ENCODE measurements around the gene TNFRSF12A.

DNA sequence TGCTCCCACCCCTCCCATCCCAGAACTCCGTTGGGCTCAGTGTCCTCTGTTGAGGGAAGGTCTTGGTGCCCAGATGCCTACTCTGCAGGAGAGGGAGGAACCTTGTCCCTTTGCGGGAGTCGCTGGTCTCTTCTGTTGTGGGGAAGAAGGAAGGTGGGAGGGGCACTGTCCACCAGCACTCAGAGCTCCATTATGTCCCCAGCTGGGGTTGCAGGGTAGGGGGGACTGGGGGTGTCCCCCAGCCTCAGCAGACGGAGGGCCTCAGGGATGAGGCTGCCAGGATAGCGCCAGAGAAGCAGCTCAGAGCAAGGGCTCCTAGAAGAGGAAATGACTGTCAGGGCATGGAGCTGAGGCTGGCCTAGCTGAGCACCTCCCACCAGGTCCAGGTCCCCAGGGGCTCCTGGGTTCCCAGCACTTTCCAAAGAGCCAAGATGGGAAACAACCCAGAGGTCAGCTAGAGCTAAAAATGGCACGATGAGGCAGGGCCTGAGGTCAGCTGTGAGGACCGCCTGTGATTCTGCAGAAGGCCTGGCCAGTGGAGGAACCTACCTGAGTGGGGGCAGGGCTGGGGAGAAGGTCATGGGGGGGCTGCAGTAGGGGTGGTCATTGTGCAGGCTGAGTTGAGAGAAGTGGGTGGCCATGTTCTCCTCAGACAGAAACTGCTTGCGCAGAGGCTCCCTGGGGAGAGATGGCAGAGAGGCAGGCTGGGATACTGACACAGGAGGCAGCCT lies 2.7 kb downstream of the TNFRSF12A start:
- TF ChIP-seq, protein P1, sequence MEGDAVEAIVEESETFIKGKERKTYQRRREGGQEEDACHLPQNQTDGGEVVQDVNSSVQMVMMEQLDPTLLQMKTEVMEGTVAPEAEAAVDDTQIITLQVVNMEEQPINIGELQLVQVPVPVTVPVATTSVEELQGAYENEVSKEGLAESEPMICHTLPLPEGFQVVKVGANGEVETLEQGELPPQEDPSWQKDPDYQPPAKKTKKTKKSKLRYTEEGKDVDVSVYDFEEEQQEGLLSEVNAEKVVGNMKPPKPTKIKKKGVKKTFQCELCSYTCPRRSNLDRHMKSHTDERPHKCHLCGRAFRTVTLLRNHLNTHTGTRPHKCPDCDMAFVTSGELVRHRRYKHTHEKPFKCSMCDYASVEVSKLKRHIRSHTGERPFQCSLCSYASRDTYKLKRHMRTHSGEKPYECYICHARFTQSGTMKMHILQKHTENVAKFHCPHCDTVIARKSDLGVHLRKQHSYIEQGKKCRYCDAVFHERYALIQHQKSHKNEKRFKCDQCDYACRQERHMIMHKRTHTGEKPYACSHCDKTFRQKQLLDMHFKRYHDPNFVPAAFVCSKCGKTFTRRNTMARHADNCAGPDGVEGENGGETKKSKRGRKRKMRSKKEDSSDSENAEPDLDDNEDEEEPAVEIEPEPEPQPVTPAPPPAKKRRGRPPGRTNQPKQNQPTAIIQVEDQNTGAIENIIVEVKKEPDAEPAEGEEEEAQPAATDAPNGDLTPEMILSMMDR (optimal IDR thresholded peaks at IDR 0.05 in 1 of 3, IDR thresholded peaks at IDR 0.05 in 1 of 3, conservative IDR thresholded peaks at IDR 0.05 in 1 of 3; ENCODE audit: extremely low read depth in 1 of 3, insufficient read depth in 2 of 3, low read length in 3 of 3): no peak
- no peak for TF ChIP-seq EZH2 (IDR thresholded peaks at IDR 0.05; ENCODE audit: low read length)
